Transverse colon (tissue), 4 donors: Measurements from ENCODE around the gene MYO5B.

Experiments
- CTCF ChIP-seq, 5 experiments: fragments of 200-600 bp in 3 of 5; fragments of 450-650 bp in 2 of 5; sonication (generic) in 3 of 5; IDR thresholded peaks; 1 replicate in 2 of 5; 2 replicates in 3 of 5; pipeline ENCODE4 v1.5.1; 2016 to 2017; ENCODE audit warnings: antibody characterized with exemption in 5 of 5, inconsistent platforms in 3 of 5, mild to moderate bottlenecking in 2 of 5, moderate library complexity in 1 of 5
- EP300 ChIP-seq: sonication (generic); formaldehyde crosslinking; IDR thresholded peaks from one replicate; pipeline ENCODE4 v1.6.1; 2017; ENCODE audit warnings: antibody characterized with exemption, low read depth
- POLR2A ChIP-seq: fragments of 450-650 bp; IDR thresholded peaks from one replicate; pipeline ENCODE4 v1.6.1; 2016; ENCODE audit warnings: antibody characterized with exemption, mild to moderate bottlenecking, moderate library complexity
- POLR2AphosphoS5 ChIP-seq, 3 donors: sonication (generic); formaldehyde crosslinking; IDR thresholded peaks; one replicate each; pipeline ENCODE4 v1.6.1; 2016; ENCODE audit warnings: antibody characterized with exemption in 3 of 3

- no peak for TF ChIP-seq CTCF (IDR thresholded peaks at IDR 0.05)
- TF ChIP-seq POLR2A: no peak
- TF ChIP-seq EP300: no peak
- no peak for TF ChIP-seq POLR2AphosphoS5 (IDR thresholded peaks at IDR 0.05)
These were observed 15.5 kb downstream of the MYO5B start for GRCh38 chr18:50179465-50179864.
